MM.1S (cell line): ENCODE results near the gene PON2.

Source experiments
- CTCF ChIP-seq: fragments of 300-600 bp; sonication (generic); IDR thresholded peaks from 2 replicates; pipeline ENCODE4 v1.5.1; 2016; ENCODE audit warnings: antibody characterized with exemption, low read length, mixed read lengths
- EZH2 ChIP-seq: fragments of 300-600 bp; sonication (generic); optimal IDR thresholded peaks from 2 replicates; pipeline ENCODE3; 2017; ENCODE audit warnings: low read depth, mild to moderate bottlenecking, antibody characterized with exemption, low read length, mixed read lengths

GRCh38 chr7:95472581-95473161 is 37.8 kb upstream of the PON2 start:
- TF ChIP-seq CTCF (no peak), EZH2 (no peak)
